GM12892 (cell line): ENCODE results near the gene PHF10.

Source experiments
- POLR2A ChIP-seq: IDR thresholded peaks from 2 replicates; pipeline ENCODE4 v1.6.1; 2011; ENCODE audit warnings: low read depth, low read length, control low read depth
- POLR2AphosphoS5 ChIP-seq: IDR thresholded peaks from 2 replicates; pipeline ENCODE4 v1.6.1; 2011; ENCODE audit warnings: low read depth, low read length, control low read depth
- TAF1 ChIP-seq: IDR thresholded peaks from 2 replicates; pipeline ENCODE4 v1.6.1; 2011; ENCODE audit warnings: low read depth, mild to moderate bottlenecking, control low read depth, low read length, borderline replicate concordance

- TF ChIP-seq POLR2A = no peak
- TF ChIP-seq TAF1 = no peak
- no peak for TF ChIP-seq POLR2AphosphoS5
Measured at GRCh38 chr6:169745405-169745804, 21.1 kb upstream of the PHF10 start.
